Amniotic epithelial cell (primary cell): Measurements from ENCODE around the gene MBTPS1.

Experiments
- DNase-seq: peaks from one replicate; pipeline ENCODE4 v3.0.0-alpha.2; 2010; ENCODE audit warnings: low read depth

MBTPS1 gene

GRCh38 chr16:84053237-84053636, 63.5 kb downstream of the MBTPS1 start:
- DNase-seq: no peak

- DNase-seq: no peak
Measured at GRCh38 chr16:84052071-84052622, 64.6 kb downstream of the MBTPS1 start.

GRCh38 chr16:84050316-84050715, 66.4 kb downstream of the MBTPS1 start:
- DNase-seq: no peak

GRCh38 chr16:84049403-84050060, 67.2 kb downstream of the MBTPS1 start:
- DNase-seq: no peak

- DNase-seq: no peak
Measured at GRCh38 chr16:84048871-84049270, 67.9 kb downstream of the MBTPS1 start.

- no peak for DNase-seq
Measured at GRCh38 chr16:84048270-84048669, 68.5 kb downstream of the MBTPS1 start.

GRCh38 chr16:84047626-84048025, 69.1 kb downstream of the MBTPS1 start:
- DNase-seq: no peak

GRCh38 chr16:84047206-84047605, 69.5 kb downstream of the MBTPS1 start:
- DNase-seq: no peak

- DNase-seq: no peak
Measured at GRCh38 chr16:84045818-84046470, 70.8 kb downstream of the MBTPS1 start.

- no peak for DNase-seq
Measured at GRCh38 chr16:84045001-84045817, 71.5 kb downstream of the MBTPS1 start.

- peak; percentile 20 for DNase-seq
Measured at GRCh38 chr16:84044118-84044488, 72.6 kb downstream of the MBTPS1 start.

GRCh38 chr16:84043486-84044117, 73.1 kb downstream of the MBTPS1 start:
- no peak for DNase-seq

GRCh38 chr16:84042879-84043485, 73.8 kb downstream of the MBTPS1 start:
- DNase-seq: no peak

GRCh38 chr16:84042308-84042878, 74.3 kb downstream of the MBTPS1 start, which contains the start of gene SLC38A8:
SLC38A8 (minus strand) TSS chr16:84042795; CDS start chr16:84042157, 638 bp downstream.
- no peak for DNase-seq

- DNase-seq: no peak
Measured at GRCh38 chr16:84041881-84042280, 74.9 kb downstream of the MBTPS1 start.

GRCh38 chr16:84040823-84041820, 75.6 kb downstream of the MBTPS1 start:
- no peak for DNase-seq

- no peak for DNase-seq
Measured at GRCh38 chr16:84040226-84040822, 76.4 kb downstream of the MBTPS1 start.

- DNase-seq: no peak
Measured at GRCh38 chr16:84039696-84040095, 77.0 kb downstream of the MBTPS1 start.

- DNase-seq: no peak
Measured at GRCh38 chr16:84038469-84038868, 78.3 kb downstream of the MBTPS1 start.

- DNase-seq: no peak
Measured at GRCh38 chr16:84036982-84037425, 79.7 kb downstream of the MBTPS1 start.
